Body of pancreas (tissue), 4 donors: Measurements from ENCODE around the gene IGF2BP2.

Source experiments
- CTCF ChIP-seq, 7 experiments: fragments of 450-650 bp in 4 of 7; fragments of 200-600 bp in 3 of 7; sonication (generic) in 3 of 7; IDR thresholded peaks; one replicate each; pipeline ENCODE4 v1.5.1; 2016 to 2019; ENCODE audit warnings: antibody characterized with exemption in 7 of 7
- POLR2A ChIP-seq, 3 donors: fragments of 450-650 bp; IDR thresholded peaks; one replicate each; pipeline ENCODE4 v1.6.1; 2016; ENCODE audit warnings: antibody characterized with exemption in 3 of 3, mild to moderate bottlenecking in 2 of 3

GRCh38 chr3:185825006-185825638 is at the start of gene IGF2BP2:
- TF ChIP-seq CTCF (IDR thresholded peaks at IDR 0.05) (peak in 2 of 7 experiments; percentile 32), POLR2A (IDR thresholded peaks at IDR 0.05) (peak; percentile 36 to 45 (median 37))
